ENCODE results near the gene PHYH.
"Not testable (repeated sequence)": the region's sequence is repeated elsewhere in the genome, so short reads cannot be mapped to it uniquely, and the experiment has no call there.

PHYH gene

DNA sequence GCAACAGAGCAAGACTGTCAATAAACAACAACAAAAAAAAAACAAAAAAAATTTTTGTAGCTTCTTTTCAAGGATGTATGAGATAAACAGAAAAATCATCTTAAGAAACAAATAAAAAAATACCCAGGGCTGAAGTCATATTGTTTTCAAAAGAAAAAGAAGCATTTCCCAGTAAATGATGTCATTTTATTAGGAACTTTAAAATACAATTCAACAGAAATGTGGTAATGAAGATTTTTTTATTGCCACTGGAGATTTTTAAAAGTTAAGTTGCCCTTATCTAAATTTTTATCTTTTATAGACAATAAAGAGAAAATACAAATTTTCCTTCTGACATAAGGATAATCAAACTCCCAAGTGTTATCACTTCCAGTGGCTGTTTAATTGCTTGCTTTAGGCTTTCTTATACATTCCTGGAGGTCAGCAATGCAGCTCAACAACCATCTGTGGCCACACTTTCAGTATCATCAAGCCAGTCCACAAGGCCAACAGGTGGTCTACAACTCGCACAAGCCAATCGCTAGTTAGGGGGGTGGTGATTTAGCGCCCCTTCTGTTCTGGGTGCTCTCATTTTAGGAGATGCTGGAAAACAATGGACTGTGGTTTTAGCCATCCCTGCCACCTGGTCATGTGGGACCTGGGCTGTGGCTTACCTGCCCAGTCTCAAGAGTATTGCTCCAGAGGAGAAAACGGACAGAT is 37.4 kb upstream of the PHYH start:
- Histone ChIP-seq H3K27ac (ENCODE audit: low read length) (no peak overlapping the region), H3K36me3 (ENCODE audit: control insufficient read depth in 1 of 2, insufficient read depth in 2 of 2, low read length in 2 of 2) (peaks cover 14 to 33% of the 10 kb centered on the region in 2 donors), H3K4me1 (ENCODE audit: control insufficient read depth in 1 of 2, insufficient read depth in 2 of 2, low read length in 2 of 2) (peaks cover 5 to 14% of the 10 kb centered on the region in 2 donors), H3K4me3 (ENCODE audit: low read depth in 1 of 2, low read length in 2 of 2) (no peak overlapping the region), H3K27me3 (ENCODE audit: low read depth, low read length) (no peaks in the 10 kb centered on the region), H3K9me3 (ENCODE audit: control insufficient read depth in 1 of 2, low read length in 2 of 2) (no peaks in the 10 kb centered on the region)

DNA sequence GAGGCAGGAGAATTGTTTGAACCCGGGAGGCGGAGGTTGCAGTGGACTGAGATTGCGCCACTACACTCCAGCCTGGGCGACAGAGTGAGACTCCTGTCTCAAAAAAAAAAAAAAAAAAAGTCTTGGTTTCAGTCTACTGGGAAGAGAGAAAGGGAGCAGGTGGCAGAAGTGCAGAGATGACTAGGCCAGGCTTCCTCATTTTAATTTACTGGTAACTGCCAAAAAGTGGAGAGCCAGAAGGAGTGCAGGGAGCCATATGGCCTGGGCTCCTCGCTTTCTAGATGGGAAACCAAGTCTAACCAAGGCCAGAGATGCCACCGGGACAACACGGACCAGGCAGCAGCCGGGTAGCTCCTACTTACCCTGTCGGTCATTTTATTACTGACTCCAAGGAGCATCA is 36.0 kb upstream of the PHYH start:
- Histone ChIP-seq H3K4me1 (ENCODE audit: control insufficient read depth in 1 of 2, insufficient read depth in 2 of 2, low read length in 2 of 2) (peaks cover 5 to 14% of the 10 kb centered on the region in 2 donors), H3K9me3 (ENCODE audit: control insufficient read depth in 1 of 2, low read length in 2 of 2) (no peaks in the 10 kb centered on the region), H3K4me3 (ENCODE audit: low read depth in 1 of 2, low read length in 2 of 2) (no peak overlapping the region), H3K27ac (ENCODE audit: low read length) (no peak overlapping the region), H3K36me3 (ENCODE audit: control insufficient read depth in 1 of 2, insufficient read depth in 2 of 2, low read length in 2 of 2) (peaks cover 22 to 47% of the 10 kb centered on the region in 2 donors), H3K27me3 (ENCODE audit: low read depth, low read length) (no peaks in the 10 kb centered on the region)

DNA sequence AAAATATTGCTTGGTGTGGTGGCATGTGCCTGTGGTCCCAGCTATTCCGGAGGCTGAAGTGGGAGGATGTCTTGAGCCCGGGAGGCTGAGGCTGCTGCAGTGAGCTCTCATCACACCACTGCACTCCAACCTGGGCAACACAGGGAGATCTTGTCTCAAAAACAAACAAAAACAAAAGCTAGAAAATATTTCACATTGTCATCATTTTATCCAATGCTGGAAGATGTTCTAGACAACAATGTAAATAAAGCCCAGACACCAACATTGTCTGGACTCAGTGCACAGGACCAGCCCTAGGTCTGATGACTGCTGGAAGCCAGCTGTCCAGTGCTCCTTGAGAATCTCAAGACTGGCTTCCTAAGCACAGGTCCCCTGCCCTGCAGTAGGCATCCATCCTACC is 34.7 kb upstream of the PHYH start:
- Histone ChIP-seq H3K36me3 (ENCODE audit: control insufficient read depth in 1 of 2, insufficient read depth in 2 of 2, low read length in 2 of 2) (peaks cover 27 to 58% of the 10 kb centered on the region in 2 donors), H3K4me1 (ENCODE audit: control insufficient read depth in 1 of 2, insufficient read depth in 2 of 2, low read length in 2 of 2) (peaks cover 0 to 14% of the 10 kb centered on the region in 2 donors), H3K27me3 (ENCODE audit: low read depth, low read length) (no peaks in the 10 kb centered on the region), H3K4me3 (ENCODE audit: low read depth in 1 of 2, low read length in 2 of 2) (no peak overlapping the region), H3K27ac (ENCODE audit: low read length) (no peak overlapping the region), H3K9me3 (ENCODE audit: control insufficient read depth in 1 of 2, low read length in 2 of 2) (no peaks in the 10 kb centered on the region)

DNA sequence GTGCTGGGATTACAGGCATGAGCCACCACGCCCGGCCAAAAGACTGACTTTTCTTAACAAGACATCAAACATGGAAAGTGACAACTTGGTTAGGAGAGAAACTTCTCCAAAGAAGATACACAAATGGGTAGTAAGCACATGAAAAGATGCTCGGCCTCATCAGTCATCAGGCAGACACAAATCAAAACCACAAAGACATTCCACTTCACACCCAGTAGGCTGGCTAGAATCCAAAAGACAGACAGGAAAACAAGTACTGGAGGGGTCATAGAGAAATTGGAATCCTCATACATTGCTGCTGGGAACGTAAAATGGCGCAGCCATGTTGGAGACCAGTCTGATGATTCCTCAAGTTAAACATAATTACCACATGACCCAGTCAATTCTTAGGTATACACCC is 31.8 kb upstream of the PHYH start:
- Histone ChIP-seq H3K9me3 (ENCODE audit: control insufficient read depth in 1 of 2, low read length in 2 of 2) (no peaks in the 10 kb centered on the region), H3K27ac (ENCODE audit: low read length) (no peak overlapping the region), H3K36me3 (ENCODE audit: control insufficient read depth in 1 of 2, insufficient read depth in 2 of 2, low read length in 2 of 2) (peaks cover 41 to 58% of the 10 kb centered on the region in 2 donors), H3K27me3 (ENCODE audit: low read depth, low read length) (no peaks in the 10 kb centered on the region), H3K4me1 (ENCODE audit: control insufficient read depth in 1 of 2, insufficient read depth in 2 of 2, low read length in 2 of 2) (peaks cover 0 to 4% of the 10 kb centered on the region in 2 donors), H3K4me3 (ENCODE audit: low read depth in 1 of 2, low read length in 2 of 2) (no peak overlapping the region)

DNA sequence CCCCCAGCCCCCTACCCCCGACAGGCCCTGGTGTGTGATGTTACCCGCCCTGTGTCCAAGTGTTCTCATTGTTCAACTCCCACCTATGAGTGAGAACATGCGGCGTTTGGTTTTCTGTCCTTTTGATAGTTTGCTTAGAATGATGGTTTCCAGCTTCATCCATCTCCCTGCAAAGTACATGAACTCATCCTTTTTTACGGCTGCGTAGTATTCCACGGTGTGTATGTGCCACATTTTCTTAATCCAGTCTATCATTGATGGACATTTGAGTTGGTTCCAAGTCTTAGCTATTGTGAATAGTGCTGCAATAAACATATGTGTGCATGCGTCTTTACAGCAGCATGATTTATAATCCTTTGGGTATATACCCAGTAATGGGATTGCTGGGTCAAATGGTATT is 31.1 kb upstream of the PHYH start:
- not testable (repeated sequence) for H3K4me1 ChIP-seq (ENCODE audit: control insufficient read depth in 1 of 2, insufficient read depth in 2 of 2, low read length in 2 of 2); H3K27ac ChIP-seq (ENCODE audit: low read length); H3K4me3 ChIP-seq (ENCODE audit: low read depth in 1 of 2, low read length in 2 of 2); H3K9me3 ChIP-seq (ENCODE audit: control insufficient read depth in 1 of 2, low read length in 2 of 2); H3K27me3 ChIP-seq (ENCODE audit: low read depth, low read length)
- peaks cover 41 to 60% of the 10 kb centered on the region in 2 donors for H3K36me3 ChIP-seq (ENCODE audit: control insufficient read depth in 1 of 2, insufficient read depth in 2 of 2, low read length in 2 of 2)

DNA sequence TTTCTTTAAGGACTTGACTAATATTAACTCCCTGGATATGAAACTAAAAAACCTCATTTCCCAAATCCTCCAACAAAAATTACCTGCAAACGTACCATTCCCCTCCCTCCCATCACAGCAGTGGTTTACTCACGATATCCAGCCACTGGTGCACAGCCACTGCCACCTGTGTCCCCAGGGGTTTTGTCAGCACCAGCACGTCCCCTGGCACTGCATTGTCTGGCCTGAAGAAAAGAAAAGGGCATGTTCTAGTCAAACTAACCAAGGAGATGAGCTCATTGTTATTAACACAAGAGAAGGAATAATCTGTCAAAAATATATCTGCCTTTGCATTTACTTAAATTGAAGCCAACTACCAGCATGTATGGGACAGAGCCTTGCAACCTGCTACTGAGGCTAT is 29.7 kb upstream of the PHYH start:
- Histone ChIP-seq H3K9me3 (ENCODE audit: control insufficient read depth in 1 of 2, low read length in 2 of 2) (no peaks in the 10 kb centered on the region), H3K4me1 (ENCODE audit: control insufficient read depth in 1 of 2, insufficient read depth in 2 of 2, low read length in 2 of 2) (peaks cover 0 to 4% of the 10 kb centered on the region in 2 donors), H3K27ac (ENCODE audit: low read length) (no peak overlapping the region), H3K4me3 (ENCODE audit: low read depth in 1 of 2, low read length in 2 of 2) (no peak overlapping the region), H3K27me3 (ENCODE audit: low read depth, low read length) (no peaks in the 10 kb centered on the region), H3K36me3 (ENCODE audit: control insufficient read depth in 1 of 2, insufficient read depth in 2 of 2, low read length in 2 of 2) (peaks cover 35 to 55% of the 10 kb centered on the region in 2 donors)

DNA sequence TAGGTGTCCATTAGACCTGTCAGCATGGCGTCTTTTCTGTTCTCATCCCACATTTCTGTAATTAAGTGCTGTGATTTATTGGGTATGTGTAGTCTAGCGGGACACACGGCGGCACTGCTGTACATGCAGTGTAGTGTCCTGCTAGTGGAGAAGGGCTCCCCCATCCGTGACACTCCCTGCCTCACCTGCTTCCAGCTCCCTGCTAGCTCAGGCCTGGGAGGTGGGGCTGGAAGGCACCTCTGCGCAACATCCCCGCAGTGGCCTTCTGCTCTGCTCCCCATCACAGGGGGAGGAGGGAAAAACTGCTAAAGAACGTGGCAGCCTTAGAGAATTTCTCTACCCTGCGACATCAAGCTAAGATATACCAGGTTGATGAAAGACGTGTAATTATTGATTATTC is 28.7 kb upstream of the PHYH start:
- Histone ChIP-seq H3K4me1 (ENCODE audit: control insufficient read depth in 1 of 2, insufficient read depth in 2 of 2, low read length in 2 of 2) (peaks cover 0 to 4% of the 10 kb centered on the region in 2 donors), H3K27me3 (ENCODE audit: low read depth, low read length) (no peaks in the 10 kb centered on the region), H3K4me3 (ENCODE audit: low read depth in 1 of 2, low read length in 2 of 2) (no peak overlapping the region), H3K27ac (ENCODE audit: low read length) (no peak overlapping the region), H3K36me3 (ENCODE audit: control insufficient read depth in 1 of 2, insufficient read depth in 2 of 2, low read length in 2 of 2) (peaks cover 37 to 60% of the 10 kb centered on the region in 2 donors), H3K9me3 (ENCODE audit: control insufficient read depth in 1 of 2, low read length in 2 of 2) (no peaks in the 10 kb centered on the region)

DNA sequence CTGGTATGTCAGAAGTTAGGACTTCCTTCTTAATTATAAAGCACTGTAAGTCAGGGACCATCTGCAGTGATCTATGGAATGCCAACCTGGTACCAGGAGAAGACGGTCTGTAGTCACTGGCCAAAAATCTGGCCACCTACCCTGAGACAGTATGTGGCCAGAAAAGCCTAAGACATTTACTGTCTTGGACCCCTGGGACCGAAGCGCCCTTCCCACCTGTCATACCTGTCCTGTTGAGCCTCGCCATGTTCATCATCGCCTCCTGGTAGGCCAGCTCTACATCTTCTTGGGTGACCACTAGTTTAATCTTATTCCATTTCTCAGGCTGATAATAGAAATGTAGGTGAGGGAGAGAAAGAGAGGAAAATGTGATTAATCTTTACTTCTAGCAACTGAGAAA is 28.3 kb upstream of the PHYH start:
- no peaks in the 10 kb centered on the region for H3K27me3 ChIP-seq (ENCODE audit: low read depth, low read length)
- H3K36me3 ChIP-seq (ENCODE audit: control insufficient read depth in 1 of 2, insufficient read depth in 2 of 2, low read length in 2 of 2): peaks cover 37 to 57% of the 10 kb centered on the region in 2 donors
- no peak overlapping the region for H3K27ac ChIP-seq (ENCODE audit: low read length)
- H3K4me3 ChIP-seq (ENCODE audit: low read depth in 1 of 2, low read length in 2 of 2): no peak overlapping the region
- no peaks in the 10 kb centered on the region for H3K9me3 ChIP-seq (ENCODE audit: control insufficient read depth in 1 of 2, low read length in 2 of 2)
- peaks cover 0 to 4% of the 10 kb centered on the region in 2 donors for H3K4me1 ChIP-seq (ENCODE audit: control insufficient read depth in 1 of 2, insufficient read depth in 2 of 2, low read length in 2 of 2)

DNA sequence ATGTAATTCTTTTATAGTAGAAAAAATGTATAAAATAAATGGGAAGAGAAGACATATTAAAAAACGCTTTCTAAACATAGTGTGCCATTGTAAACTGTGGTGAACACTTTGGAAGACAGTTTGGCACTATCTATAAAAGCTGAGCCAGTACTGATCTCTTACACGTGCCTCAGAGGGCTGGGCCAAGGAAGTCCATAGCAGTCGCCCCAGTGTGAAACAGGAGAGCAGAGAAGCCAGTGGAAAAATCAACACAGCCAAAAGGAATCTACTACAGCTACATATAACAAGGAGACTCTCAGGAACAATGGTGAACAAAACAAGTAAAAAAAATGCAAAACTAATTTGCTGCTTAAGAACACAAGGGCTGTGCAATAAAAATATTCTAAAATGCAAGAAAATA is 27.7 kb upstream of the PHYH start:
- peaks cover 0 to 4% of the 10 kb centered on the region in 2 donors for H3K4me1 ChIP-seq (ENCODE audit: control insufficient read depth in 1 of 2, insufficient read depth in 2 of 2, low read length in 2 of 2)
- H3K4me3 ChIP-seq (ENCODE audit: low read depth in 1 of 2, low read length in 2 of 2): no peak overlapping the region
- H3K27ac ChIP-seq (ENCODE audit: low read length): no peak overlapping the region
- H3K27me3 ChIP-seq (ENCODE audit: low read depth, low read length): no peaks in the 10 kb centered on the region
- peaks cover 39 to 60% of the 10 kb centered on the region in 2 donors for H3K36me3 ChIP-seq (ENCODE audit: control insufficient read depth in 1 of 2, insufficient read depth in 2 of 2, low read length in 2 of 2)
- H3K9me3 ChIP-seq (ENCODE audit: control insufficient read depth in 1 of 2, low read length in 2 of 2): no peaks in the 10 kb centered on the region

DNA sequence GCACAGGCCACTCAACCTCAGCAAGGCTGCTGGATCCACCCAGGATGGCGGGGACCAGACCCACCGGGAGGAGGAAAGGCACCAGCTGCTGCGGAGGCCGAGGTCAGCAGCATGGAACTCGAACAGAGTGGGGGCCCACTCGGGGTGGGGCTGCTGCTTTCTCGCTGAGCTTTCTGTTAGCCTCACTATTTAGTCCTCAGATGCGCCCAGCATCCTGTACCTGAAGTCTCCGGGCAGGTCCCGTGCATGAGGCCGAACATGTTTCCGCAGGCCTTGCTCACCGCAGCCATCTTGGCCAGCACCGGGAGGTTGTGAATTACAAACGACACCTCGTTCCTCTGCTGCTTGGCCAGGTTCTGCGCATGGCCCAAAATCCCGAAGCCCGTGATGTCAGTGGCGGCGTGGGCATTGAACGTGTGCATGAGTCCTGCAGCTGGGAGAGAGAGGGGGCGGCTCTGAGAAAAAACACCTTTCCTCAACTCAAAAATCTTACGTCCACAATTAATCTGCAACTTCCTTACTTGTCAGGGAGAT is 22.8 kb upstream of the PHYH start:
- H3K4me3 ChIP-seq (ENCODE audit: low read depth in 1 of 2, low read length in 2 of 2): no peak overlapping the region
- H3K36me3 ChIP-seq (ENCODE audit: control insufficient read depth in 1 of 2, insufficient read depth in 2 of 2, low read length in 2 of 2): peaks cover 12 to 65% of the 10 kb centered on the region in 2 donors
- no peaks in the 10 kb centered on the region for H3K9me3 ChIP-seq (ENCODE audit: control insufficient read depth in 1 of 2, low read length in 2 of 2)
- H3K27ac ChIP-seq (ENCODE audit: low read length): no peak overlapping the region
- peaks cover 0 to under 1% of the 10 kb centered on the region in 2 donors for H3K4me1 ChIP-seq (ENCODE audit: control insufficient read depth in 1 of 2, insufficient read depth in 2 of 2, low read length in 2 of 2)
- H3K27me3 ChIP-seq (ENCODE audit: low read depth, low read length): no peaks in the 10 kb centered on the region

DNA sequence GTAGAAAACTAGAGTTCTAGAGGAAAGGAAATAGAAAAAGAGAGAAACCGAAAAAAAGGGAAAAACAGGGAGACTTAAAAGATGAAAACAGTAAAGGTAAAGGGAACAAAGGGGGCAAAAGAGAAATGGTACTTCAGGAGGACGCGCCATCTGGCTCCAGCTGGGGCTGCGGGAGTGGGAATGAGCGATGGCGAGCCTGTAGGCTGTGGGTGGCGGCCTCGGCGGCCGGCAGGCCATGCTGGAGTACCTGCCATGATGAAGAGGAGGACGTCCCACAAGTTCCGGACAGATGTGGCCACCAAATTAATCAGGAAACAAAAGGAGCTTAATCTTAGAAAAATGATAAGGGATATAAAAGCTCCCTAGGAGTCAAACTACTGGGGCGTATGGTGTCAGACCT is 21.7 kb upstream of the PHYH start:
- Histone ChIP-seq H3K4me3 (ENCODE audit: low read depth in 1 of 2, low read length in 2 of 2) (no peak overlapping the region), H3K27ac (ENCODE audit: low read length) (no peak overlapping the region), H3K27me3 (ENCODE audit: low read depth, low read length) (no peaks in the 10 kb centered on the region), H3K9me3 (ENCODE audit: control insufficient read depth in 1 of 2, low read length in 2 of 2) (no peaks in the 10 kb centered on the region), H3K36me3 (ENCODE audit: control insufficient read depth in 1 of 2, insufficient read depth in 2 of 2, low read length in 2 of 2) (peaks cover 9 to 59% of the 10 kb centered on the region in 2 donors), H3K4me1 (ENCODE audit: control insufficient read depth in 1 of 2, insufficient read depth in 2 of 2, low read length in 2 of 2) (no peaks in the 10 kb centered on the region)

DNA sequence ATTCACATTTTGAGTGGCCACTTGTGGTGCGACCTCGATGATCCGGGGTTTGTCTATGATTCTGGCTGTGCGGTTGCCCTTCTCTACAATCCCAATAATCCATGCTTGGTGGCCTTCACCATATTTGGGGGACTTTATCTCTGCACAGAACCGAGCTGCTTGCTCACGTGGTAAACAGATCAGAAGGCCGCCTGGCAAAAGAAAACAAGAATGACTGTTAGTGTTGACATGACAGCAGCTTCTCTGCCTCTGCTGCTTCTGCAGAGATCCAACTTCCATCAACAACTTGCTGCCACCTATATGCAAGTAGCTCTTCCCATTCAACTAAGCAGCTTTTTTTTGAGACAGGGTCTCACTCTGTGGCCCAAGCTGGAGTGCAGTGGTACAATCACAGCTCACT is 19.3 kb upstream of the PHYH start:
- Histone ChIP-seq H3K9me3 (ENCODE audit: control insufficient read depth in 1 of 2, low read length in 2 of 2) (no peaks in the 10 kb centered on the region), H3K4me1 (ENCODE audit: control insufficient read depth in 1 of 2, insufficient read depth in 2 of 2, low read length in 2 of 2) (no peaks in the 10 kb centered on the region), H3K4me3 (ENCODE audit: low read depth in 1 of 2, low read length in 2 of 2) (no peak overlapping the region), H3K36me3 (ENCODE audit: control insufficient read depth in 1 of 2, insufficient read depth in 2 of 2, low read length in 2 of 2) (peaks cover 7 to 46% of the 10 kb centered on the region in 2 donors), H3K27ac (ENCODE audit: low read length) (no peak overlapping the region), H3K27me3 (ENCODE audit: low read depth, low read length) (no peaks in the 10 kb centered on the region)

All from muscle layer of duodenum (tissue), 2 donors.